Heart left ventricle (tissue), 16 donors: ENCODE measurements around the gene FAM83C. TPM values are rescaled to one million over a fixed set of nuclear protein-coding genes. Genes with fewer than 3 reads are reported as not detected.
A peak's percentile ranks its signal among the peaks of the same experiment; 100 is the strongest.

Source experiments
- ATAC-seq, 4 donors: fragments of 200-7000 bp; cut with Tn5 transposase; one replicate each; pipeline ENCODE4 v1.9.1; 2020 to 2022; ENCODE audit warnings: moderate library complexity in 4 of 4, mild to moderate bottlenecking in 3 of 4, moderate number of reproducible peaks in 1 of 4
- DNase-seq, 5 donors: peaks; one replicate each; pipeline ENCODE4 v3.0.0-alpha.2; 2020
- H3K27ac ChIP-seq, 12 donors: fragments of 200-600 bp; sonication (generic) in 4 of 12; one replicate each; pipeline versions ENCODE4 v1.5.0 to v1.8.0; 2016 to 2022; ENCODE audit warnings: mild to moderate bottlenecking in 2 of 12
- H3K27me3 ChIP-seq, 9 donors: fragments of 200-600 bp; sonication (generic) in 2 of 9; one replicate each; pipeline versions ENCODE4 v1.5.1 to v1.8.0; 2016 to 2022; ENCODE audit warnings: mild to moderate bottlenecking in 3 of 9
- H3K36me3 ChIP-seq, 9 donors: fragments of 200-600 bp; sonication (generic) in 2 of 9; one replicate each; pipeline versions ENCODE4 v1.5.0 to v1.8.0; 2018 to 2022; ENCODE audit warnings: mild to moderate bottlenecking in 2 of 9
- H3K4me1 ChIP-seq, 12 donors: fragments of 200-600 bp; sonication (generic) in 4 of 12; one replicate each; pipeline versions ENCODE4 v1.5.0 to v1.8.0; 2016 to 2022; ENCODE audit warnings: mild to moderate bottlenecking in 3 of 12
- H3K4me3 ChIP-seq, 12 donors: fragments of 200-600 bp; sonication (generic) in 4 of 12; one replicate each; pipeline versions ENCODE4 v1.5.0 to v1.8.0; 2017 to 2022; ENCODE audit warnings: mild to moderate bottlenecking in 9 of 12, moderate library complexity in 4 of 12
- H3K9me3 ChIP-seq, 12 donors: fragments of 200-600 bp; sonication (generic) in 4 of 12; one replicate each; pipeline versions ENCODE4 v1.5.0 to v1.8.0; 2016 to 2022; ENCODE audit warnings: mild to moderate bottlenecking in 1 of 12
- CTCF ChIP-seq, 12 donors: fragments of 200-600 bp; sonication (generic) in 4 of 12; IDR thresholded peaks; one replicate each; pipeline versions ENCODE4 v1.5.0 to v1.8.0; 2018 to 2022; ENCODE audit warnings: antibody characterized with exemption in 12 of 12, mild to moderate bottlenecking in 5 of 12
- POLR2A ChIP-seq, 2 donors: fragments of 450-650 bp; IDR thresholded peaks; one replicate each; pipeline ENCODE4 v1.6.1; 2017; ENCODE audit warnings: antibody characterized with exemption in 2 of 2, mild to moderate bottlenecking in 2 of 2, moderate library complexity in 2 of 2
- WGBS, 4 donors: extraction: QIAGEN DNeasy Blood & Tissue Kit in 2 of 4; methylation state at CpG; one replicate each; pipeline versions ENCODE4 v1.1.5 to v1.1.7; 2013 to 2018; 5-methylcytosine and 5-hydroxymethylcytosine counted together
- intact Hi-C, 10 donors: fragments of 100-400 bp; cut with DNase I; formaldehyde crosslinking; loops; one replicate each; pipeline versions ENCODE4 v1.11.1 to v1.14.2; 2022
- polyA plus RNA-seq, 2 donors: library from polyadenylated mRNA; stranded (reverse); fragments of 200-250 nt; gene quantifications; one replicate each; pipeline ENCODE4 v1.2.3, GENCODE V29; 2013
- total RNA-seq, 9 donors: library from RNA; depleted of rRNA in 2 of 9; stranded (reverse); fragments of >200 nt in 2 of 9; fragmentation: NEBNext Ultra II Directional in 3 of 9; extraction: Animal tissue kit (Norgen Biotek cat#: 25700) in 3 of 9; gene quantifications; one replicate each; pipeline versions ENCODE4 v1.1.0 to v1.2.4, GENCODE V29; 2016 to 2023
- donor health status: ischemic (EF 13 %, LVEDD 7.1; RV severe dilation, severe dysfunction).
- donor health status: healthy with polysubstance abuse.
- donor health status: DM: no; HTN: yes; CAD: no.
- donor health status: DM: no; HTN: no; CAD: no.
- donor health status: ischemic (EF 25% LVEDD 6.9; RV normal size, moderate dysfunction).
- donor health status: ischemic (EF 25% LVEDD 5.7; RV mildly dilated, moderate dysfunction).
- donor health status: healthy.
- donor health status: DM: yes; HTN: yes; CAD: no.
- donor health status: ischemic (EF 35%, LVEDD 5.7; RV mildly dilated, moderate dysfunction).
- donor health status: nonischemic (EF 11% LVEDD 7.7; RV severe dilation, severe dysfunction).
- donor health status: DM: yes; HTN: yes; CAD: no.
- donor health status: PGD.
- donor health status: ischemic (EF 29% LVEDD 5.4; RV normal size, mild dysfunction).
- donor health status: nonischemic (EF 23%, LVEDD 6.1; RV moderate dilation, normal function).

Gene FAM83C
- total and polyA plus RNA-seq, 11 donors = not detected

GRCh38 chr20:35299780-35300179 is 7.6 kb upstream of the FAM83C start:
- WGBS, 4 donors = 67 to 76% (median 72%) methylated on average over 4 of the region's 4 CpGs
- peak in 1 of 5 donors; percentile 20 for DNase-seq
- Histone ChIP-seq H3K9me3 (no peaks in the 10 kb centered on the region), H3K27me3 (peaks cover 0 to 14% (median 0%) of the 10 kb centered on the region in 9 donors), H3K4me1 (peaks cover 0 to 14% (median 0%) of the 10 kb centered on the region in 12 donors), H3K4me3 (no peak overlapping the region), H3K27ac (no peak overlapping the region), H3K36me3 (peaks cover 0 to 10% (median 0%) of the 10 kb centered on the region in 9 donors)
- no peak for ATAC-seq
- intact Hi-C loops = loop anchor here in 3 of 10 donors (5.0 kb wide), 1 partner anchor 148 kb away; no protein-coding TSS in a partner anchor
- TF ChIP-seq POLR2A (IDR thresholded peaks at IDR 0.05) = no peak
- no peak for TF ChIP-seq CTCF (IDR thresholded peaks at IDR 0.05)

GRCh38 chr20:35298264-35298663 is 6.0 kb upstream of the FAM83C start:
- peaks cover 0 to 6% (median 0%) of the 10 kb centered on the region in 9 donors for H3K36me3 ChIP-seq
- no peak overlapping the region for H3K4me3 ChIP-seq
- H3K27ac ChIP-seq = no peak overlapping the region
- peaks cover 0 to 8% (median 0%) of the 10 kb centered on the region in 12 donors for H3K4me1 ChIP-seq
- DNase-seq (no peak), ATAC-seq (no peak)
- H3K27me3 ChIP-seq = peaks cover 0 to 29% (median 0%) of the 10 kb centered on the region in 9 donors
- H3K9me3 ChIP-seq = no peaks in the 10 kb centered on the region
- 33 to 45% (median 40%) methylated on average over 5 of the region's 5 CpGs for WGBS, 4 donors
- intact Hi-C loops = no loop called here
- TF ChIP-seq POLR2A (IDR thresholded peaks at IDR 0.05) (no peak), CTCF (IDR thresholded peaks at IDR 0.05) (no peak)

- intact Hi-C loops = no loop called here
- 93 to 99% (median 96%) methylated on average over 7 to 14 of the region's 14 CpGs for WGBS, 4 donors
- Histone ChIP-seq H3K4me3 (no peak overlapping the region), H3K36me3 (peaks cover 0 to 5% (median 0%) of the 10 kb centered on the region in 9 donors), H3K4me1 (peaks cover 0 to 8% (median 0%) of the 10 kb centered on the region in 12 donors), H3K27me3 (peaks cover 0 to 32% (median 0%) of the 10 kb centered on the region in 9 donors), H3K9me3 (no peaks in the 10 kb centered on the region), H3K27ac (no peak overlapping the region)
- no peak for TF ChIP-seq POLR2A (IDR thresholded peaks at IDR 0.05)
- ATAC-seq = no peak
- peak in 1 of 5 donors; percentile 37 for DNase-seq
These were observed 5.5 kb upstream of the FAM83C start for GRCh38 chr20:35297740-35298139.

GRCh38 chr20:35297155-35297554 is 4.9 kb upstream of the FAM83C start:
- TF ChIP-seq CTCF (IDR thresholded peaks at IDR 0.05) = no peak
- no peak for TF ChIP-seq POLR2A (IDR thresholded peaks at IDR 0.05)
- DNase-seq (peak in 1 of 5 donors; percentile 38), ATAC-seq (no peak)
- no peaks in the 10 kb centered on the region for H3K9me3 ChIP-seq
- WGBS, 4 donors = 54 to 61% (median 58%) methylated on average over 8 of the region's 8 CpGs
- no peak overlapping the region for H3K4me3 ChIP-seq
- peaks cover 0 to 35% (median 4%) of the 10 kb centered on the region in 9 donors for H3K27me3 ChIP-seq
- peaks cover 0 to 4% (median 0%) of the 10 kb centered on the region in 9 donors for H3K36me3 ChIP-seq
- peaks cover 0 to 8% (median 0%) of the 10 kb centered on the region in 12 donors for H3K4me1 ChIP-seq
- H3K27ac ChIP-seq = no peak overlapping the region
- intact Hi-C loops = no loop called here

GRCh38 chr20:35296101-35296554 is 3.9 kb upstream of the FAM83C start:
- no peak overlapping the region for H3K27ac ChIP-seq
- peaks cover 0 to 37% (median 4%) of the 10 kb centered on the region in 9 donors for H3K27me3 ChIP-seq
- no peak overlapping the region for H3K4me3 ChIP-seq
- TF ChIP-seq CTCF (IDR thresholded peaks at IDR 0.05) (no peak), POLR2A (IDR thresholded peaks at IDR 0.05) (no peak)
- ATAC-seq (peak in 3 of 4 donors; percentile 21 to 45 (median 28)), DNase-seq (peak in 1 of 5 donors; percentile 62)
- H3K36me3 ChIP-seq = no peaks in the 10 kb centered on the region
- H3K4me1 ChIP-seq = peaks cover 0 to 8% (median 0%) of the 10 kb centered on the region in 12 donors
- no peaks in the 10 kb centered on the region for H3K9me3 ChIP-seq
- 20 to 36% (median 27%) methylated on average over 4 to 9 of the region's 9 CpGs for WGBS, 4 donors
- intact Hi-C loops = no loop called here
